HL-60 (cell line): ENCODE data around the gene TRIM43.
"Not testable (repeated sequence)": the region's sequence is repeated elsewhere in the genome, so short reads cannot be mapped to it uniquely, and the experiment has no call there.

Experiments used
- DNase-seq, 2 experiments: peaks; one replicate each; pipeline ENCODE4 v3.0.0-alpha.2; 2010 to 2020; ENCODE audit warnings: low read depth in 1 of 2, low spot score in 1 of 2
- H3K27ac ChIP-seq: fragments of 250-450 bp; sonication (Bioruptor Pico); replicated peaks from 2 replicates; pipeline ENCODE4 v1.5.1; 2020; ENCODE audit warnings: mild to moderate bottlenecking, moderate library complexity
- H3K27me3 ChIP-seq: fragments of 250-450 bp; sonication (Bioruptor Pico); 2 replicates; pipeline ENCODE4 v1.5.1; 2021; ENCODE audit warnings: mild to moderate bottlenecking, moderate library complexity; ENCODE audit not compliant: insufficient read depth, poor library complexity, severe bottlenecking
- H3K4me3 ChIP-seq: replicated peaks from 2 replicates; pipeline ENCODE4 v1.5.1; 2011; ENCODE audit warnings: mild to moderate bottlenecking, control low read depth, low read length; ENCODE audit not compliant: insufficient read depth
- CTCF ChIP-seq: IDR thresholded peaks from one replicate; pipeline ENCODE4 v1.5.1; 2011; ENCODE audit warnings: low read length, control low read depth, inconsistent platforms; ENCODE audit not compliant: insufficient read depth
- GABPA ChIP-seq: IDR thresholded peaks from 2 replicates; pipeline ENCODE4 v1.6.1; 2012; ENCODE audit warnings: low read depth
- POLR2AphosphoS5 ChIP-seq: IDR thresholded peaks from 2 replicates; pipeline ENCODE4 v1.6.1; 2012; ENCODE audit warnings: low read depth
- REST ChIP-seq: IDR thresholded peaks from 2 replicates; pipeline ENCODE4 v1.6.1; 2012; ENCODE audit warnings: low read depth; ENCODE audit not compliant: insufficient replicate concordance
- SPI1 ChIP-seq: IDR thresholded peaks from 2 replicates; pipeline ENCODE4 v1.6.1; 2012; ENCODE audit warnings: low read depth, mild to moderate bottlenecking, borderline replicate concordance
- long read RNA-seq: library from polyadenylated mRNA; unstranded; transcript quantifications from one replicate; pipeline ENCODE4 v2.0.0, GENCODE V29; 2020

Gene TRIM43
- long read RNA-seq = 0 reads

DNA sequence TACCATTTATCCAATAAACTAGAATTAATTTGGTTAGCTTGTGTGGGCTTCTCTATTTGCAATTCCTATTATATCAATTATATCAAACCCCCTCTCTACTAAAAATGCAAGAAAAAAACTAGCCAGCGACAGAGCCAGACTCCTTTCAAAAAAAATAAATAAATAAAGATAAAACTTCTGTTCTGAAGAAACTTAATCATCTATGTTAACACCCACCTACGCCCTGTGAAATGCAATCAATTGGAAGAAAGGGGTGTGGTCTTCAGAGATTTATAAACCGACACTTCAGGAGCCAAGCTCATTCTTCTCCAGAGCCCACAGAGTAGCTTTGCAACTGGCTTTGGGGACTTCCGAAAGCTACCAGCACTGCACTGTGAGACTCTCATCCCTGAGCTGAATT lies at the start of gene TRIM43:
TRIM43 (plus strand) TSS at position 301 of the 400 bp plus-strand sequence. CDS start 2,023 bp downstream, outside the sequence.
- H3K4me3 ChIP-seq, H3K27me3 ChIP-seq, H3K27ac ChIP-seq: not testable (repeated sequence)

GRCh38 chr2:95551055-95551568 lies 40.7 kb upstream of the TRIM43 start:
- H3K27me3 ChIP-seq = peaks cover 8% of the 10 kb centered on the region
- no peak for TF ChIP-seq REST
- TF ChIP-seq CTCF = no peak
- TF ChIP-seq GABPA = no peak
- no peak for TF ChIP-seq SPI1
- no peak for TF ChIP-seq POLR2AphosphoS5
- H3K4me3 ChIP-seq = no peak overlapping the region
- no peak for DNase-seq
- no peak overlapping the region for H3K27ac ChIP-seq

More for the DNA sequence above, at the start of gene TRIM43:
- DNase-seq = not testable (repeated sequence)

DNA sequence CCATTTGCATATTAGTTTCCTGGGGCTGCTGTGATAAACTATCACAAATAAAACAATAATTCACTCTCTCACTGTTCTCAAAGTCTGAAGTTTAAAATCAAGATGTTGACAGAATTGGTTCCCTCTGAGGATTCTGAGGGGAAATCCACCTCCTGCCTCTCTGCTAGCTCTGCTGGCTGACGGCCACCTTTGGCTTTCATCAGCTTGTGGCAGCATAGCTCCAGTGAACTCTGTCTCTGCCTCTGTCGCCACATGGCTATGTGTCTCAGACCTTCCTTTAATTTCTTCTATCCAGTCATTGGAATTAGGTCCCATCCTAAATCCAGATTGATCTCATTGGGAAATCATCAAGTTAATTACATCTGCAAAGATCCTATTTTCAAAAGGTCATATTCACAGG lies 38.9 kb upstream of the TRIM43 start:
- no peak for TF ChIP-seq CTCF
- TF ChIP-seq SPI1 = no peak
- TF ChIP-seq POLR2AphosphoS5 = no peak
- TF ChIP-seq REST = no peak
- no peak for TF ChIP-seq GABPA
- no peak overlapping the region for H3K27ac ChIP-seq
- DNase-seq = no peak
- H3K4me3 ChIP-seq = no peak overlapping the region
- peaks cover 12% of the 10 kb centered on the region for H3K27me3 ChIP-seq

DNA sequence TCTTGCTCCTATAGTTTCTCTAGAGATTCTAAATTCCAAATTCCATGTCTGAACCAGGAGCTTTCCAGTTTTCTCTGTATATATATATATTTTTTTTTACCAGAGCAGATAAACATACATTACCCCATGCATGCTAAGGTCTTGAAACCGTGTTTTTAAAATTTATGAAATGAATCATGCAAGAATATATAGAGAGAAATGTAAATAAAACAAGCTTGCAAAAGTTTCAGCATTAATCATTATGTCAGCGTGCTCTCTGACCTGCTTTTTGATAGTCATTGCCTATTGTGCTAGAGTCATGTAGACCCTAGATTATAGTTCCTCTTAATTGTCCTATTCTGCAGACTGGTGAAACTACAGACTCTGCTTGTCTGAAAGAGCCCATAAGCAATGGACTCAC lies 22.6 kb upstream of the TRIM43 start:
- TF ChIP-seq GABPA (no peak), CTCF (no peak), SPI1 (no peak), POLR2AphosphoS5 (no peak), REST (no peak)
- Histone ChIP-seq H3K27ac (no peak overlapping the region), H3K4me3 (no peak overlapping the region), H3K27me3 (no peaks in the 10 kb centered on the region)
- no peak for DNase-seq
